GM21825 (cell line): ENCODE results near the gene SSTR4.

ENCODE experiments used
- ATAC-seq: cut with Tn5 transposase; IDR thresholded peaks from one replicate; pipeline ENCODE4 v1.9.1; 2021; ENCODE audit warnings: mild to moderate bottlenecking, moderate library complexity; ENCODE audit not compliant: unreplicated experiment

Gene SSTR4

GRCh38 chr20:23085436-23086055 is 50.4 kb downstream of the SSTR4 start:
- ATAC-seq = no peak

GRCh38 chr20:23086056-23086566 is 51.0 kb downstream of the SSTR4 start, which contains the start of gene CD93:
TSS of gene CD93 (minus strand) at chr20:23086324. CDS start at chr20:23086192, 132 bp downstream.
- no peak for ATAC-seq

GRCh38 chr20:23086931-23087411 is 51.9 kb downstream of the SSTR4 start:
- ATAC-seq = no peak

GRCh38 chr20:23087587-23088251 is 52.6 kb downstream of the SSTR4 start:
- ATAC-seq = no peak
